ENCODE results near the gene TCF25.

DNA sequence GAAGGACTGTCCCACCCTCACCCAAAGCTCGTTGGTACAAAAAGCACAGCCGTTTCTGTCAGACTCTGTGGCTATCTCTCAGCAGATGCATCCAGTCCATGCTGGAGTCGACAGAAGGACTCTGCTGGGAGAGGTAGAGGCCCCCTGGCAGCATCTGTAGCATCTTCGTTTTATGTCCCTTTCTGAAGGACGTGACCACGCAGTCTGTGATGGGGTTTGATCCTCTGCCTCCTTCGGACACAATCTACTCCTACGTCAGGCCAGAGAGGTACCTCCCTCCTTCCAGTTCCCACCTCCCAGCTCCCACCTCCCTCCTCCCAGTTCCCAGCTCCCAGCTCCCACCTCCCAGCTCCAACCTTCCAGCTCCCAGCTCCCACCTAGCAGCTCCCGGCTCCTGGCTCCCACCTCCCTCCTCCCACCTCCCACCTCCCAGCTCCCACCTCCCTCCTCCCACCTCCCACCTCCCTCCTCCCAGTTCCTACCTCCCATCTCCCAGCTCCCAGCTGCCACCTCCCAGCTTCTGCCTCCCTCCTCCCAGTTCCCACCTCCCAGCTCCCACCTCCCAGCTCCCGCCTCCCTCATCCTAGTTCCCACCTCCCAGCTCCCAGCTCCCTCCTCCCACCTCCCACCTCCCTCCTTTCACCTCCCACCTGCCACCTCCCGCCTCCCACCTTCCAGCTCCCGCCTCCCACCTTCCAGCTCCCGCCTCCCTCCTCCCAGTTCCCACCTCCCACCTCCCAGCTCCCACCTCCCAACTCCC, 33.8 kb downstream of the TCF25 start:
- TF ChIP-seq, protein P1, sequence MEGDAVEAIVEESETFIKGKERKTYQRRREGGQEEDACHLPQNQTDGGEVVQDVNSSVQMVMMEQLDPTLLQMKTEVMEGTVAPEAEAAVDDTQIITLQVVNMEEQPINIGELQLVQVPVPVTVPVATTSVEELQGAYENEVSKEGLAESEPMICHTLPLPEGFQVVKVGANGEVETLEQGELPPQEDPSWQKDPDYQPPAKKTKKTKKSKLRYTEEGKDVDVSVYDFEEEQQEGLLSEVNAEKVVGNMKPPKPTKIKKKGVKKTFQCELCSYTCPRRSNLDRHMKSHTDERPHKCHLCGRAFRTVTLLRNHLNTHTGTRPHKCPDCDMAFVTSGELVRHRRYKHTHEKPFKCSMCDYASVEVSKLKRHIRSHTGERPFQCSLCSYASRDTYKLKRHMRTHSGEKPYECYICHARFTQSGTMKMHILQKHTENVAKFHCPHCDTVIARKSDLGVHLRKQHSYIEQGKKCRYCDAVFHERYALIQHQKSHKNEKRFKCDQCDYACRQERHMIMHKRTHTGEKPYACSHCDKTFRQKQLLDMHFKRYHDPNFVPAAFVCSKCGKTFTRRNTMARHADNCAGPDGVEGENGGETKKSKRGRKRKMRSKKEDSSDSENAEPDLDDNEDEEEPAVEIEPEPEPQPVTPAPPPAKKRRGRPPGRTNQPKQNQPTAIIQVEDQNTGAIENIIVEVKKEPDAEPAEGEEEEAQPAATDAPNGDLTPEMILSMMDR (conservative IDR thresholded peaks at IDR 0.05; ENCODE audit: low read length), result no peak
- no peak for TF ChIP-seq EZH2phosphoT487 (IDR thresholded peaks at IDR 0.05; ENCODE audit: borderline replicate concordance)
